Colonic mucosa (tissue), 4 donors: ENCODE results near the gene EYA2. TPM values are rescaled to one million over a fixed set of nuclear protein-coding genes. Genes with fewer than 3 reads are reported as not detected.
"Not testable (repeated sequence)": the region's sequence is repeated elsewhere in the genome, so short reads cannot be mapped to it uniquely, and the experiment has no call there.

ENCODE experiments used
- DNase-seq: peaks from one replicate; pipeline ENCODE4 v3.0.0-alpha.2; 2020
- H3K27ac ChIP-seq: fragments of 200-600 bp; one replicate; pipeline ENCODE4 v1.8.0; 2021
- H3K27me3 ChIP-seq: fragments of 200-600 bp; one replicate; pipeline ENCODE4 v1.8.0; 2021
- H3K36me3 ChIP-seq: fragments of 200-600 bp; one replicate; pipeline ENCODE4 v1.8.0; 2021
- H3K4me1 ChIP-seq: fragments of 200-600 bp; one replicate; pipeline ENCODE4 v1.8.0; 2021; ENCODE audit warnings: mild to moderate bottlenecking
- H3K4me3 ChIP-seq: fragments of 200-600 bp; one replicate; pipeline ENCODE4 v1.8.0; 2021
- H3K9ac ChIP-seq, 2 donors: one replicate each; pipeline ENCODE4 v1.7.0; 2013; ENCODE audit warnings: control low read depth in 2 of 2, low read depth in 2 of 2, low read length in 2 of 2
- H3K9me3 ChIP-seq: fragments of 200-600 bp; one replicate; pipeline ENCODE4 v1.8.0; 2021
- intact Hi-C: fragments of 100-400 bp; cut with DNase I; formaldehyde crosslinking; loops from one replicate; pipeline ENCODE4 v1.14.1; 2022
- total RNA-seq, 2 donors: library from RNA; stranded (reverse); fragmentation: NEBNext Ultra II Directional in 1 of 2; extraction: Animal tissue kit (Norgen Biotek cat#: 25700) in 1 of 2; gene quantifications; one replicate each; pipeline ENCODE4 v1.2.1, GENCODE V29; 2021
- TF ChIP-seq, protein P1 (sequence below): fragments of 200-600 bp; IDR thresholded peaks from one replicate; pipeline ENCODE4 v1.8.0; 2022; ENCODE audit warnings: antibody characterized with exemption, mild to moderate bottlenecking
- donor health status: healthy.
- donor health status: DM: no; HTN: no; CAD: no.
- donor health status: DM: no; HTN: no; CAD: no.

Gene EYA2
- total RNA-seq, 2 donors from 2014 or later: 8.9 to 16.8 TPM

DNA sequence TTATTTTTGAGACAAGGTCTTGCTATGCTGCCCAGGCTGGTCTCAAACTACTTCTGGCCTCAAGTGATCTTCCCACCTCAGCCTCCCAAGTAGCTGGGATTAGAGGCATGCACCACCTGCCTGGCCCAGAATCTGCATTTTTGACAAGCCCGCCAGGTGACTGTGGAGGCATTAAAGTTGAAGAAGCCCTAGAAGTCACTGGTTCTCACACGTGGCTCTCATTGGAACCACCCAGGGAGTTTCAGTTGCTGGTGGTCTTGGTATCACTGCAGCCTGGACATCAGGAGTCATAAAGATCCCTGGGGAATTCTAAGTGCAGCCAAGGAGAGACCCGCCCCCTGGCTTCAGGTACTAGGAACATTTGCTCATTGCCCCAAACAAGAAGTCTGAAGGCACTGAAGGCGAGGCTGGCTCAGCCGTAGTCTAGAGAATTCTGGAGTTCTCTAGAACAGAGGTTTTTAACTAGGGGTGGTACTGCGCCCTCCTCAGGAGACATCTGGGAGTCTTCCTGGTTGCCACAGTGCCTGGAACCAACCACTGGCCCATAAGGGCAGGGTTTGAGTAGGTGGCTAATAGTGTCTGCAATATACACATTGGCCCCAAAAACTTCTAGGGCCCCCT lies 279.1 kb downstream of the EYA2 start:
- H3K36me3 ChIP-seq: no peaks in the 10 kb centered on the region
- intact Hi-C loops: no loop called here
- H3K4me3 ChIP-seq: no peak overlapping the region
- no peaks in the 10 kb centered on the region for H3K9me3 ChIP-seq
- H3K27me3 ChIP-seq: no peaks in the 10 kb centered on the region
- no peak for DNase-seq
- no peaks in the 10 kb centered on the region for H3K4me1 ChIP-seq
- no peak overlapping the region for H3K9ac ChIP-seq
- no peak overlapping the region for H3K27ac ChIP-seq
- TF ChIP-seq, protein P1, sequence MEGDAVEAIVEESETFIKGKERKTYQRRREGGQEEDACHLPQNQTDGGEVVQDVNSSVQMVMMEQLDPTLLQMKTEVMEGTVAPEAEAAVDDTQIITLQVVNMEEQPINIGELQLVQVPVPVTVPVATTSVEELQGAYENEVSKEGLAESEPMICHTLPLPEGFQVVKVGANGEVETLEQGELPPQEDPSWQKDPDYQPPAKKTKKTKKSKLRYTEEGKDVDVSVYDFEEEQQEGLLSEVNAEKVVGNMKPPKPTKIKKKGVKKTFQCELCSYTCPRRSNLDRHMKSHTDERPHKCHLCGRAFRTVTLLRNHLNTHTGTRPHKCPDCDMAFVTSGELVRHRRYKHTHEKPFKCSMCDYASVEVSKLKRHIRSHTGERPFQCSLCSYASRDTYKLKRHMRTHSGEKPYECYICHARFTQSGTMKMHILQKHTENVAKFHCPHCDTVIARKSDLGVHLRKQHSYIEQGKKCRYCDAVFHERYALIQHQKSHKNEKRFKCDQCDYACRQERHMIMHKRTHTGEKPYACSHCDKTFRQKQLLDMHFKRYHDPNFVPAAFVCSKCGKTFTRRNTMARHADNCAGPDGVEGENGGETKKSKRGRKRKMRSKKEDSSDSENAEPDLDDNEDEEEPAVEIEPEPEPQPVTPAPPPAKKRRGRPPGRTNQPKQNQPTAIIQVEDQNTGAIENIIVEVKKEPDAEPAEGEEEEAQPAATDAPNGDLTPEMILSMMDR: no peak

DNA sequence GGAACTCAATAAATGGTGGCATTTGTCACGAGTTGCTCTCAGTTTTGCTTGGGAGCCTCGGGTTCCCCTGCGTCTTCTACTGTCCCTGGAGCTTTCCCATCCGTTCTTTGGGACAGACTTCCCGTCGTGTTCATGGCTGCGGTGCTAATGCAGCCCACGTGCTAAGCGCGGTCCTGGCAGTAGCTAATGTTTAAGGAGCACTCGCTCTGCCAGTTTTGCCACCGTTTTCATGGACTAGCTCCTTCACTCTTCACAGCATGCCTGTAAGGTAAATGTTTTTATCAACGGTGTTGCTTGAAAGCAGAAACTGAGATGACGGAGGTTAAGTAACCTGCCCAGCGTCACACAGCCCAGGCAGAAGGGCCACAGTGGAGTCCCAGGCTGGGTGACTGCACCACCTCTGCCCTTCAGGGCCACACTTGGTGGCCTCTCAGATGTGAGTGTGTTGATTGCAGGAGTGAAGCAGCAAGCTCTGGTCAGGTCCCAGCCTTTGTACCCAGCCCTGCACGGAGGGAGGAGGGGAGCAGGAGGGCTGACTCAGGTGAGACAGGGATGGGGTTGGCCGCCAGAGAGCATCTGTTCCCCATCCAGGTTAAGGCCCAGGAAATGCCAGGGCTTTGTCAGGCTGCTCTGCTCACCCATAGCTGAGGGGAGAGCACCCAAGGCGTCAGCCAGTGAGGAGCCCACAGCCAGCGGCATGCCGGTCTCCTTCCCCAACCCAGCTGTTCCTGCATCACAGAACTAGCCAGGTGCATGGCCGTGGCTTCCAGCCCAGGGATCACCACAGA lies 280.0 kb downstream of the EYA2 start:
- Histone ChIP-seq H3K36me3 (no peaks in the 10 kb centered on the region), H3K4me1 (no peaks in the 10 kb centered on the region)
- TF ChIP-seq, protein P1: no peak

DNA sequence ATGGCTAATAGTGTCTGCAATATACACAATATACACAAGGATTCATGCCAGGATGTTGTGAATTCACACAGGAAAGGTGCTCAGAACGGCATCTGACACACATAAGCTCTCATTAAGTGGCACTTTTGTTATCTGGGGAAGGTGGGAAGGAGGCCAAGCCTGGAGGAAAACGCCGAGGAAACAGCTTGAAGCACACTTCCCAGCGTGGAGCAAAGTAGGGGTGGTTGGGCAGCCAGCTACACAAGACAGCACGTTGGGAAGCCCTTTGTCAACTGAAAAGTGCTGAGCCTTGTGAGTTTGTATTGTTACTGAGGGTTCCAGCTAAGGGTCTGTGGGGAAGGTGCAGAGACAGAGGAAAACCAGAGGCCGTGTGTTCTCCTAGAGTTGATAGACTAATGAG lies 280.9 kb downstream of the EYA2 start:
- no peak for DNase-seq
- no peaks in the 10 kb centered on the region for H3K36me3 ChIP-seq

More for the DNA sequence above, 280.0 kb downstream of the EYA2 start:
- H3K9ac ChIP-seq: no peak overlapping the region
- no peaks in the 10 kb centered on the region for H3K27me3 ChIP-seq
- DNase-seq: no peak
- no peak overlapping the region for H3K4me3 ChIP-seq
- intact Hi-C loops: no loop called here
- no peaks in the 10 kb centered on the region for H3K9me3 ChIP-seq
- no peak overlapping the region for H3K27ac ChIP-seq

DNA sequence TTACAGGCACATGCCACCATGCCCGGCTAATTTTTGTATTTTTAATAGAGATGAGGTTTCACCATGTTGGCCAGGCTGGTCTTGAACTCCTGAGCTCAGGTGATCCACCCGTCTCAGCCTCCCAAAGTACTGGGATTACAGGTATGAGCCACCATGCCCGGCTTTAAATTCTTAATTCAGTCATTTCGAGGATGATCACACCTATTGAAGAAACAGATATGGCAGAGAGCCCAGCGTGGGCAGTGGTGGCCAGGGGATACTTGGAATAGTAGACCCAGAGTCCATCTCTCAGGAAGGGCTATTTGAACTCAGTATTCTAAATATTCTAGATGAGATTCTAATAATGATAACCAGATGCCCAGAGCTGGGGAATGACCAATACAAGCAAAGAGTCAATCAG lies 281.6 kb downstream of the EYA2 start:
- H3K27me3 ChIP-seq, H3K9me3 ChIP-seq, H3K36me3 ChIP-seq, H3K27ac ChIP-seq, H3K9ac ChIP-seq, DNase-seq, H3K4me3 ChIP-seq, intact Hi-C loops, H3K4me1 ChIP-seq: not testable (repeated sequence)

More for the DNA sequence above, 280.9 kb downstream of the EYA2 start:
- no peaks in the 10 kb centered on the region for H3K9me3 ChIP-seq
- no peak overlapping the region for H3K27ac ChIP-seq
- TF ChIP-seq, protein P1: no peak
- no peaks in the 10 kb centered on the region for H3K27me3 ChIP-seq
- intact Hi-C loops: no loop called here
- H3K9ac ChIP-seq: no peak overlapping the region
- no peaks in the 10 kb centered on the region for H3K4me1 ChIP-seq
- H3K4me3 ChIP-seq: no peak overlapping the region

DNA sequence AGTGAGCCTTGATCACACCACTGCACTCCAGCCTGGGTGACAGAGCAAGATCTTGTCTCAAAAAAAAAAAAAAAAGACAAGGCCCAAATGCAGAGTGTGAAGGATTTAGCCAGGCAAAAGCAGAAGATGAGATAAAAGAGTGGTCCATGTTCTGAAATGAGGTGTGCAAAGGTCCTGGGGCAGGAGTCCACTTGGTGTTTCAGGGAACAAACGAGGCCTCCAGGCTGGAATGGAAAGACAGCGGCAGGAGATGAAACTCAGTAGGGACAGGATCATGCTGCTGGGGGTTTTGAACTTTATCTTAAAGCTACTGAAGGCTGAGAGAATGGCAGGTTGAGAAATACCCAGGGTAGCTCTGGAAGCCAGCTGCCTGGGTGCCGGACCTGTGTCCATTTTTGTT lies 283.6 kb downstream of the EYA2 start:
- no peak overlapping the region for H3K9ac ChIP-seq
- H3K4me3 ChIP-seq: no peak overlapping the region
- intact Hi-C loops: no loop called here
- H3K4me1 ChIP-seq: no peaks in the 10 kb centered on the region
- no peak overlapping the region for H3K27ac ChIP-seq
- TF ChIP-seq, protein P1: no peak
- H3K9me3 ChIP-seq: no peaks in the 10 kb centered on the region
- H3K27me3 ChIP-seq: no peaks in the 10 kb centered on the region
- H3K36me3 ChIP-seq: no peaks in the 10 kb centered on the region
- no peak for DNase-seq

DNA sequence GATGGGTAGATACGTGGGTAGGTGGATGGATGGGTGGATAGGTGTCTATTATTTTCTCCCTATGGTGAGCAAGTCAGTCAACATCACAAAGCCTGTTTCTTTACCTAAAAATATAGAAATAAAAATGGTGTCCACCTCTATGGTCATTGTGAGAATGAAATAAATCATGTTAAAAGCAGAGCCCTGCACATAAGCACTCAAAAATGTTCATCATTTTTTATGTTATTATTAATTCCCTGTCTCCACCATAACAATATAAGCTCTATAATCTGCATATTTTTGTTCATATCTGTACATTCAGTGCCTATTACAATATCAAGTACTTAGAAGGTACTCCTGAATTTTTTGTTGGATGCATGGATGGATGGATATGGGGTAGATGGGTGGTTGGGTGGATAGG lies 284.2 kb downstream of the EYA2 start:
- no peaks in the 10 kb centered on the region for H3K27me3 ChIP-seq
- intact Hi-C loops: no loop called here
- H3K27ac ChIP-seq: no peak overlapping the region
- H3K9ac ChIP-seq: no peak overlapping the region
- TF ChIP-seq, protein P1: no peak
- H3K36me3 ChIP-seq: no peaks in the 10 kb centered on the region
- no peak overlapping the region for H3K4me3 ChIP-seq
- DNase-seq: no peak
- no peaks in the 10 kb centered on the region for H3K9me3 ChIP-seq
- no peaks in the 10 kb centered on the region for H3K4me1 ChIP-seq
